GM18511 (cell line): ENCODE results near the gene IFNA7.
"Not testable (repeated sequence)": the region's sequence is repeated elsewhere in the genome, so short reads cannot be mapped to it uniquely, and the experiment has no call there.

Experiments used
- ATAC-seq: cut with Tn5 transposase; IDR thresholded peaks from one replicate; pipeline ENCODE4 v1.9.1; 2021; ENCODE audit warnings: mild to moderate bottlenecking, moderate library complexity; ENCODE audit not compliant: unreplicated experiment

The IFNA7 gene

GRCh38 chr9:21202105-21202504 lies at the start of gene IFNA7:
Gene IFNA7, minus strand, starts transcription at chr9:21202205. Its CDS starts 40 bp downstream, at chr9:21202165.
- not testable (repeated sequence) for ATAC-seq

- ATAC-seq = no peak
These were observed 49.6 kb upstream of the IFNA7 start for GRCh38 chr9:21251638-21252037.

- no peak for ATAC-seq
These were observed 49.2 kb upstream of the IFNA7 start for GRCh38 chr9:21251190-21251589.

GRCh38 chr9:21244836-21245235 lies 42.8 kb upstream of the IFNA7 start:
- ATAC-seq = peak; percentile 59

- ATAC-seq = no peak
These were observed 37.9 kb upstream of the IFNA7 start, which contains the start of gene IFNA14 for GRCh38 chr9:21239911-21240310. Gene IFNA14, minus strand, starts transcription at chr9:21240005. Its CDS starts 70 bp downstream, at chr9:21239935.

- not testable (repeated sequence) for ATAC-seq
These were observed 34.3 kb upstream of the IFNA7 start for GRCh38 chr9:21236360-21236714.

- peak; percentile 89 for ATAC-seq
These were observed 33.7 kb upstream of the IFNA7 start for GRCh38 chr9:21235468-21236359.

GRCh38 chr9:21234153-21234687 lies 32.2 kb upstream of the IFNA7 start:
- no peak for ATAC-seq

GRCh38 chr9:21233258-21233657 lies 31.3 kb upstream of the IFNA7 start:
- ATAC-seq = no peak

GRCh38 chr9:21228122-21228521 lies 26.1 kb upstream of the IFNA7 start, which contains the start of gene IFNA17:
Gene IFNA17, minus strand, starts transcription at chr9:21228222. Its CDS starts 49 bp downstream, at chr9:21228173.
- no peak for ATAC-seq

- not testable (repeated sequence) for ATAC-seq
These were observed 15.2 kb upstream of the IFNA7 start, which contains the start of gene IFNA16 for GRCh38 chr9:21217211-21217610. Gene IFNA16, minus strand, starts transcription at chr9:21217311. Its CDS starts 6 bp downstream, at chr9:21217305.

GRCh38 chr9:21213411-21214326 lies 11.7 kb upstream of the IFNA7 start:
- peak; percentile 75 for ATAC-seq

GRCh38 chr9:21212160-21212559 lies 10.2 kb upstream of the IFNA7 start:
- ATAC-seq = not testable (repeated sequence)

GRCh38 chr9:21210782-21211181 lies 8.8 kb upstream of the IFNA7 start:
- ATAC-seq = not testable (repeated sequence)

- no peak for ATAC-seq
These were observed 8.3 kb upstream of the IFNA7 start for GRCh38 chr9:21210311-21210710.

- not testable (repeated sequence) for ATAC-seq
These were observed 5.0 kb upstream of the IFNA7 start, which contains the start of gene IFNA10 for GRCh38 chr9:21207043-21207442. Gene IFNA10, minus strand, starts transcription at chr9:21207143. Its CDS starts 46 bp downstream, at chr9:21207097.

- ATAC-seq = no peak
These were observed 3.2 kb upstream of the IFNA7 start for GRCh38 chr9:21205204-21205603.

- peak; percentile 97 for ATAC-seq
These were observed 6.9 kb downstream of the IFNA7 start for GRCh38 chr9:21194867-21195776.

GRCh38 chr9:21187487-21187886 lies 14.5 kb downstream of the IFNA7 start, which contains the start of gene IFNA4:
Gene IFNA4, minus strand, starts transcription at chr9:21187587. Its CDS starts 56 bp downstream, at chr9:21187531.
- ATAC-seq = not testable (repeated sequence)
